GOT3 (cell line): Measurements from ENCODE around the gene RTCA.
"Not testable (repeated sequence)": the region's sequence is repeated elsewhere in the genome, so short reads cannot be mapped to it uniquely, and the experiment has no call there.

ENCODE experiments used
- DNase-seq: peaks from one replicate; lab custom pipeline; 2025; ENCODE audit warnings: mixed read lengths; lab: John Stamatoyannopoulos, UW

The RTCA gene

GRCh38 chr1:100265931-100266740, at the start of gene RTCA:
TSS of gene RTCA (plus strand) at chr1:100266216. CDS start at chr1:100266376, 160 bp downstream.
- DNase-seq: peak; percentile 42

GRCh38 chr1:100217834-100218233, 48.2 kb upstream of the RTCA start:
- DNase-seq: no peak

- DNase-seq: no peak
Measured at GRCh38 chr1:100219457-100219856, 46.6 kb upstream of the RTCA start.

GRCh38 chr1:100219883-100220282, 46.1 kb upstream of the RTCA start:
- no peak for DNase-seq

DNA sequence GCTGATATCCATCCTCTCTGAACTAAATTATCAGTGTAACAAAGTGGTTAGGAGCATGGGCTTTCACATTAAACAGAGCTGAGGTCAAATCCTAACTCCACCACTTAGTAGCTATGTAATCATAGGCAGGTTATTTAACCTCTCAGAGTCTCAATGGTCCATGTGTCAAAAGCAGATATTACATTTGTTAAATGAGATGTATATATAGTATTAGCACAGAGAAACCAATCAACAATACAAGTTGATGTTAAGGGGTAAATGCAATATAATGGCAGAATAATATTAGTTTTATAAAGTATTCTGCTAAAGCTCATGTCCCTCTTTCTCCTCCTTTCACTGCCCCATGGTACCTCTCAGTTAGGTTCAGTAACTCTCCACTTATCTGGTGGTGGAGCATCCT, 43.6 kb upstream of the RTCA start:
- no peak for DNase-seq

DNA sequence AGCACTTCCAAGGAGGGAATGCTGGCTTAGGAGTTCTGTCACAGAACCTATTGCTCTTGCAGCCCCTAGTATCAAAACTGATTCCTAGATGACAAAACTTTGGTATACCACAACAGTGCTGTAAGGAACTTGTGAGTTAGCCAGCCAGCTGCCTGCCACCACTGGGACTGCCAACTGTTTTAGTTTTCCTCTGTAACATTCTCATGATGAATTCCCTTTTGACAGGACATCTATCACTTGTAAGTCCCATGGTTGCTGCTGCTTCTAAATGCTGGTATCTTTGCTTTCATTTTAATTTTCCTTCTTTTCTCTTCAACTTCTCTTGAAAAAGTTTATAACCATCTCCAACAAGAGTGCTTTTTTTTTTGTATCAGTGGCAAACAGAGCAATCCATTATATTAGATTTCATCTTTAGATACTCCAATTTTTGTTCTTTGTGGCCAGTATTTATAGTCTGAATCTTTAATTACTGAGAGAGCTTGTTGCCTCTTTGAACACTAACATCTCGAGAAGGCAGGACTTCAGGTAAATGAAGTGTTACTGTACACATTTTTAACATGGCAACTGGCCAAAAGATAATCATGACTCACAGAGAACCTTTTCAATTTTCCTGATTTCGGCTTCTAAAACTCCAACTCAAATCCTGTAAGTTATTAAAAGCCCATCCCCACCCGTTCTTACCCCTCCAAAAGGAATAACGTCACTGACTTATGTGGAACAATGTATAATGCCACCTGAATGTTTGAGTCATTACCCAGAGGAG, 36.2 kb upstream of the RTCA start:
- no peak for DNase-seq

DNA sequence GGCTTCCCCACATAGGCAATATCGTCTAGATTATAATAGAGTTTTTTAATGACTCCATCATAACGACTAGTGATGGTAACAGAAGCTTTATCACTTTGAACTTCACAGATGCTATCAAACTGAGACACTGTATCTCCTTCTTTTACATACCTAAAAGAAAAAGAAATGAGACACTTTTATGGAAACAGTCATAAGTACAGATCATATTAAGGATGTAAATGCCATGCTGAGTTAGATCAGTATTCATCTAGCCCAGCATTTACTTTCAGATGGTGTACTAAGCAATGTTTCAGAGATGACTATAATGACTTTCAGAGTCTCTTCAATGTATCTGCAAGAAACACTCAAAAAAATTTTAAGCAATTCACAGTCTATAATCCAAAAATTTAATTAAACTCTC, 35.3 kb upstream of the RTCA start:
- DNase-seq: no peak

DNA sequence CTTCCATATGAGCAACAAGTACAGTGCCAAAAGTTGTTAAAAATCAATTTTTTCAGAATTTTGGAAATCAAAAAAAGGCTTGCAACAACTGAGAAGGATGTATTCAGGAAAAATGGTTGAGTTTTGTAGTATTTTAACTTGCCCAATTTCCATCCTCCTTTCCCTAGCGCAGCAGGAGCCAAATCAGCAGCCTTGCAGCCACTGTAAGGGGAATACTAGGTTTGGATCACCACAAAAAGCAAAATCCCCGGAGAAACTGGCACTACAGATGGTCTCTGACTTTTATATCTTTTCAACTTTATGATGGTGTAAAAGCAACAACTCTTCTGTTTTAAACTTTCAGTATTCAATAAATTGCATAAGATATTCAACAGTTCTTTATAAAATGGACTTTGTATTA, 34.3 kb upstream of the RTCA start:
- DNase-seq: no peak

- no peak for DNase-seq
Measured at GRCh38 chr1:100232156-100232555, 33.9 kb upstream of the RTCA start.

- DNase-seq: not testable (repeated sequence)
Measured at GRCh38 chr1:100233566-100233965, 32.5 kb upstream of the RTCA start.

DNA sequence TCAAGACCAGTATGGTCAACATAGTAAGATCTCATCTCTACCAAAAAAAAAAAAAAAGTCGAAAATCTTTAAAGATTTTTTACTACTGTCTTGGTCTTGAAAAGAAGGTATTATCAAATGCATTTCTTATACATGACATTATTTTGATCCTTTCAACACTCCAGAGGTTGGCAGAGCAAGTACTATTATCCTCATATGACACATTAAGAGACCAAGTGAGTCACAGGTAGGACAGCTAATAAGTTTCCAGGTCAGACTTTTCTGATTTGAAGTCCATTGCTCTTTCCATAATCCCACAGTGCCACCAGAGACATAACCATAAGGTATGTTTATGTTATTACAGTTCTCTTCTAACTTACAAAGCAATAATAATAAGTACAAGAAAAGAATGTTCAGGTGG, 31.6 kb upstream of the RTCA start:
- no peak for DNase-seq

DNA sequence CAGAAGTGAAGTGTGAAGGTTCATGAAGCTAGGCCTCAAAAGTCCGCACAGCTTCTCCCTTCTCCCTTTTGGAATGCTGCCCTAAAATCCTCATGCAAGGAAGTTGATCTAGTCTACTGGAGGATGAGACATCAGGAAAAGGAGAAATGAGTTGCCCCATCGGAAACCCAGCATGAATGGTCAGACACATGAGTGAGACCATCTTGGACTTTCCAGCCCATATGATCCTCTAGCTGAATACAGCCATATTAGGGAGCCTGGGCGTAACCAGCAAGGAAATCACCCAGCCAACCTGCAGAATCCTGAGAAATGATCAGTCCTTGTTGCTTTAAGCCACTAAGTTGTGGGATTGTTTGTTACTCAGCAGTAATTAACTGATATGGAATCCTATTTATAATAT, 28.9 kb upstream of the RTCA start:
- no peak for DNase-seq

- no peak for DNase-seq
Measured at GRCh38 chr1:100239961-100240360, 26.1 kb upstream of the RTCA start.

GRCh38 chr1:100240631-100241030, 25.4 kb upstream of the RTCA start:
- no peak for DNase-seq

DNA sequence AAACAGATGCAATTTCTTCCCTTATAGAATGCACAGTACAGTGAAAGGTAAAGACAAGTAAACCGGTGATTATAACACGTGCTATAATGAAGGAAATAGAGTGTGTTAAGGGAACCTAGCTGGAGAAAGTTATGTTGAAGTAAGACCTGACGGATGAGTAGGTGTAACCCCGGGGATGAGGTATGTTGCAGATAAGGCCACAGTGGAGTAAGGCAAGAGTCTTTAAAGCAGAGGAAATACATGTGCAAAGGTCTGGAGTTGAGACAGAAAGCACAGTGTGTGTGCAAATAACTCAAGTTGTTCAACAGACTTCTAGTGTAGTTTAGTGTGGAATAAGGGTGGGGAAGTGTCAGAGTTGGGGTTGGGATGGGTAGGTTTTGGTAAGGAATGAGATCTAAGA, 19.3 kb upstream of the RTCA start:
- DNase-seq: no peak

DNA sequence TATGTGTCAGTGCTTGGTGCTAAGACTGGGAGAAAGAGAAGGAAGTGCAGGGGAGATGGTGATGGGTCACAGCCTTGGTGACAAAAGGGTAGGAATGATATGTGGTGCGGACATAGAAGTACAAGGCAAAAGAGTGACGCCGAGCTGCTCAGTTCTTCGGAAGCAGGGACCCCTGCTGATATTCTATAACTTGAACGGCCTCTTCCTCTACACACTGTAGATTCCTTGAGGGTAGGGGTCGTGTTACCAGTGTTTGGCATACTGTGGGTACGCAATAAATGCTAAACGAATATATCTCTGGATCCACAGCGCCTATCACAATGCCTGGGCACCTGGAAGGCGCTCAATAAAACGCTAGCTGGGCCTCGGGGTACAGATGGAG, 16.9 kb upstream of the RTCA start:
- DNase-seq: no peak

GRCh38 chr1:100249537-100250257, 16.3 kb upstream of the RTCA start, which contains the start of gene DBT:
TSS of gene DBT (minus strand) at chr1:100249834. CDS start at chr1:100249820, 14 bp downstream.
- DNase-seq: peak; percentile 29

DNA sequence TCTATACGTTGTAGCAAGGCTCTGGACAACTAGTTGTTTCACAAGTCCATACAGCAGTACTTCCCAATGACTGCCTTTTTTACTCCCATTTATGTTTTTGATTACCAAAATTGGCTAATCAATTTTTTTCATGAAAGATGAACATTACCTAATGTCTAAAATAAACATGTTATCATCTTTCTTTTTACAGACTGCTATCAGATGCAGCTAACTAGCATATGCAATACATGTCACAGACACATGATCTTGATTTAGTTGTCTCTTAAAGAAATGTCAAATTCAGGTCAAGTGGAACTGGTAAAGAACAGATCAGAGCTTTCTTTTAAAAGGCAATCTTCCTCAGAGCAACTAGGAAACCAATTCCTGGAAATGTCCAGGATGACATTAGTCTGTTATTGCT, 15.8 kb upstream of the RTCA start:
- DNase-seq: no peak

DNA sequence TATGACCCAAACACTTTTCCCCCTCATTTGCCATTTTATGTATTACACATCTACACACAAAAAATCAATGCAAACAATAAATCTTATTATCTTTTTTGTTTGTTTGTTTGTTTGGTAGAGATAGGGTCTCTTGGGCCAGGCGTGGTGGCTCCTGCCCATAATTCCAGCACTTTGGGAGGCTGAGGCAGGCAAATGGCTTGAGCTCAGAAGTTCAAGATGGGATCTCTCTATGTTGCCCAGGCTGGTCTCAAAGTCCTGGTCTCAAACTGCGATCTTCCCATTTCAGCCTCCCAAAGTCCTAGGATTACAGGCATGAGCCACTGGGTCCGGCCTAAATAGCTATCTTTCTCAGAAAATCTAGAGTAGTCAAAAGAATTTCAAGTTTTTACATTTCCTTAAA, 15.2 kb upstream of the RTCA start:
- DNase-seq: no peak

DNA sequence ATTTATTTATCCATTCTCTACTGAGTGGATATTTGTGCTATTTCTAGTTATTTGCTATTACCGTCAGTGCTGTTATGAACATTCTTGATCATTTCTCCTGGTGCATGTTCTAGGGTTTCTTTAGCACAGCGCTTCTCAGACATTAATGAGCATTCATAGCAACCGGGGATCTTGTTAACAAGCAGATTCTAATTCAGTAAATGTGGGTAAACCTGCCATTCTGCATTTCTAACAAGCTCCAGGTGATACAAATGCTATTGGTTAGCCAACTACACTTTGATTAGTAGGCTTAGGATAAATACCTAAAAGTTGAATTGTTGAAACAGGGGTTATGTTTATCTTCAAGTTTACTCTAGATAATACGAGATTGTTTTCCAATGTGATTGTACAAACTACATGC, 13.1 kb upstream of the RTCA start:
- no peak for DNase-seq

GRCh38 chr1:100253552-100253951, 12.5 kb upstream of the RTCA start:
- no peak for DNase-seq

- DNase-seq: not testable (repeated sequence)
Measured at GRCh38 chr1:100256273-100256672, 9.7 kb upstream of the RTCA start.

DNA sequence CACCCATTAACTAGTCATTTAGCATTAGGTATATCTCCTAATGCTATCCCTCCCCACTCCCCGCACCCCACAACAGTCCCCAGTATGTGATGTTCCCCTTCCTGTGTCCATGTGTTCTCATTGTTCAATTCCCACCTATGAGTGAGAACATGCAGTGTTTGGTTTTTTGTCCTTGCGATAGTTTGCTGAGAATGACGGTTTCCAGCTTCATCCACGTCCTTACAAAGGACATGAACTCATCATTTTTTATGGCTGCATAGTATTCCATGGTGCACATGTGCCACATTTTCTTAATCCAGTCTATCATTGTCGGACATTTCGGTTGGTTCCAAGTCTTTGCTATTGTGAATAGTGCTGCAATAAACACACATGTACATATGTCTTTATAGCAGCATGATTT, 7.6 kb upstream of the RTCA start:
- not testable (repeated sequence) for DNase-seq
